ENCODE measurements around the gene EXOC3L4. TPM values are rescaled to one million over a fixed set of nuclear protein-coding genes. Genes with fewer than 3 reads are reported as not detected.

The EXOC3L4 gene
- total RNA-seq, 1 donor = not detected

DNA sequence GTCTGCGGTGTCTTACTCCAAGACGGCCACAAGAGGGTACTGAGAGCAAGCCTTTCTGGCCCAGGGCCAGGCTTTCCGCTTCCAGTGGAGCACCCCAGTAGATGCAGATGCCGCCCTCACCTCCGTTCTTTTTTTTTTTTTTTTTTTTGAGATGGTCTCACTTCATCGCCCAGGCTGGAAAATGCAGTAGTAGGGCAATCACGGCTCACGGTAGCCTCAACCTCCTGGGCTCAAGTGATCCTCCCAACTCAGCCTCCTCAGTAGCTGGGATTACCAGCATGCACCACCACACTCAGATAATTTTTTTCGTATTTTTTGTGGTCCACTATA is 16.1 kb upstream of the EXOC3L4 start:
- DNase-seq (ENCODE audit: low read depth) = peak; percentile 79
- TF ChIP-seq, protein P1, sequence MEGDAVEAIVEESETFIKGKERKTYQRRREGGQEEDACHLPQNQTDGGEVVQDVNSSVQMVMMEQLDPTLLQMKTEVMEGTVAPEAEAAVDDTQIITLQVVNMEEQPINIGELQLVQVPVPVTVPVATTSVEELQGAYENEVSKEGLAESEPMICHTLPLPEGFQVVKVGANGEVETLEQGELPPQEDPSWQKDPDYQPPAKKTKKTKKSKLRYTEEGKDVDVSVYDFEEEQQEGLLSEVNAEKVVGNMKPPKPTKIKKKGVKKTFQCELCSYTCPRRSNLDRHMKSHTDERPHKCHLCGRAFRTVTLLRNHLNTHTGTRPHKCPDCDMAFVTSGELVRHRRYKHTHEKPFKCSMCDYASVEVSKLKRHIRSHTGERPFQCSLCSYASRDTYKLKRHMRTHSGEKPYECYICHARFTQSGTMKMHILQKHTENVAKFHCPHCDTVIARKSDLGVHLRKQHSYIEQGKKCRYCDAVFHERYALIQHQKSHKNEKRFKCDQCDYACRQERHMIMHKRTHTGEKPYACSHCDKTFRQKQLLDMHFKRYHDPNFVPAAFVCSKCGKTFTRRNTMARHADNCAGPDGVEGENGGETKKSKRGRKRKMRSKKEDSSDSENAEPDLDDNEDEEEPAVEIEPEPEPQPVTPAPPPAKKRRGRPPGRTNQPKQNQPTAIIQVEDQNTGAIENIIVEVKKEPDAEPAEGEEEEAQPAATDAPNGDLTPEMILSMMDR (IDR thresholded peaks at IDR 0.05; ENCODE audit: insufficient read depth, low read length) = peak; percentile 90
- H3K4me3 ChIP-seq (ENCODE audit: low read depth, low read length) = no peak overlapping the region

DNA sequence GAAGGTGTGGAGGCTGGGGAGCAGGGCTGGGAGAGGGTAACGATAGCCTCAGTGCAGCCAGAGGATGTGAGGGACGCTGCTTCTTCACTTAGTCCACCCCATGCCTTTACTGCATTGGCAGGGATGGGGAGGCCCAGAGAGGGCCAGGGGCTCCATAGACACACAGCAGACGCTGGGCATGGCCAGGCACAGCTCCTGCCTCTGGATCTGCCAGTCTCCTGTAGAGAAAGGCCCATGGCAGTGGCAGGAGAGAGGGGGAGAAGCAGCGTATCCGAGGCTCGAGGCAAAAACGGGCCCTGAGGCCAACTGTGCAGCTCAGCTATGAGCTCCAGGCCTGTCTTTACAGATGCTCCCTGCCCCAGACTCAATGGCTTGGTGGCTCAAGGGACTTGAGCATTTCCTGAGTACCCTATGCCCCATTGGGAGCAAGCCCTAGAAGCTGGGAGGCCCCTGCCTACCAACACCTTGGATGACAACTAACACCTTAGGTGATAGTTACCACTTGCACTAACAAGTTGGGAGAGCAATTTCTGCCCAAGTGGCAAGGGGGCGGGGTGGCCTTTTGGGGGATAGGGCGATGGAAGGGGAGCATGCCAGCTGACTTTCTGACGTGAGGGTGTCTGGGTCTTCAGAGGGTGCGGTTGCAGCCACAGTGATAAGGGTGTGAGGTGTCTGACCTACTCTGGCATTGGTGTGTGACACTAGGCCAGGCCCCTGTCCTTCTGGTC is 15.5 kb upstream of the EXOC3L4 start:
- no peak overlapping the region for H3K4me3 ChIP-seq (ENCODE audit: low read depth, low read length)
- no peak for DNase-seq (ENCODE audit: low read depth)
- TF ChIP-seq, protein P1 (IDR thresholded peaks at IDR 0.05; ENCODE audit: insufficient read depth, low read length) = no peak

DNA sequence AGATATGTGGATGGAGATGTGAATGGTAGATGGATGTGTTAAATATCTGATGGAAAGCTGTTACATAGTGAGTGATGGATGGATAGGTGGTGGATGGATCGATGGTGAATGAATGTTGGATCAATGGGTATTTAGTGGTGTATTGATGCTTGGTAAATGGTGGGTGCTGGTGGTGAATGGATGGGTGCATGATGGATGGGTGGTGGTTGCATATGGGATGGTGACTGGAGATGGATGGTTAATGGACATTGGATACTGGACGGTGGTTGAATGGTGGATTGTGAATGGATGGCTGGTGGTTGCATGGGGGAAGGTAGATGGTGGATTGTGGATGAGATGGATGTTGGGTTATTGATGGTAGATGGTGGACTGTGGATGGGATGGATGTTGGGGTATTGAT is 12.6 kb upstream of the EXOC3L4 start:
- TF ChIP-seq, protein P1 (IDR thresholded peaks at IDR 0.05; ENCODE audit: insufficient read depth, low read length) = no peak
- H3K4me3 ChIP-seq (ENCODE audit: low read depth, low read length) = no peak overlapping the region
- no peak for DNase-seq (ENCODE audit: low read depth)

DNA sequence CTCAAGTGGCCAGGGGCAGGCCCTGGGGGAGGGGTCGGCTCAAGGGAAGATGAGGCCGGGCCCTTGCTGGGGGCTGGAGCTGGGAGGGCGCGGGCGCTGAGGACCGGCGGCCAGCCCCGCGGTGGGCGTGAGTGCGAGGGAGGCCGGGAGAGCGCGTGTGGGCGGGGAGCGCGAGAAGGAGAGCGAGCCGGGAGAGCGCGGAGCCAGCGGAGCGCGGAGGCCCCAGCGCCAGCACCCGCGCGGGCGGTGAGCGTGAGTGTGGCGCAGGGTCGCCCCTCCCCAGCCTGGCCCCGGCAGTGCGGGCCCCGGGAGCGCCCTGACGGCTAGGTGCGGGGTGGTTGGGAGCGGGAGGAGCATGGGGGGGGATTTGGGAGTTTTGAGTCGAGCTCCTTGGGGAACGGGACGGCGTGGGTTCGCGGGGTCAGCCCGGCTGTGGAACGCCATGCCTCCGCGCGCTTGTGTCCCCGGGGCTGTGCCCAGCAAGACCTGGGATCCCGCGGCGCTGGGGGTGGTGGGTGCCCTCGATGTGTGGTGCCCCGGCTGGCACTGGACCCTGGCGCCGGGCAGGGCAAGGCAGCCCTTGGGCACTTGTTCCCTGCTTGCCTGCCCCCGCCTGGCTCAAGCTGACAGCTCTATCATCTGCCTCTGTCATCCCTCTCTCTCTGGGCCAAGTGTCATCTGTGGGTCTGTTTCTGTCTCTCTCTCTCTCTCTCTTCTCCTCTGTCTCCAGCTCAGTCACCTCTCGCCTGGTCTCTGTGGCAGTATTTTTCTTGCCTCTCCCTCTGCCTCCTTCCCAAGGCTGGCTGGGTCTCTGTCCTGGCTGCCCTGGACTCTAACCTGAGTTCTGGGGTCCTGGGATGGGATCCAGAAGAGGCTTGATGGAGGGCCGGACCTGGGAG is 10.3 kb upstream of the EXOC3L4 start, which contains the start of gene LBHD2:
TSS of gene LBHD2 (plus strand) at position 190 of the 899 bp plus-strand sequence. CDS start 1,803 bp downstream, outside the sequence.
- peak; percentile 19 for DNase-seq (ENCODE audit: low read depth)
- H3K4me3 ChIP-seq (ENCODE audit: low read depth, low read length) = peak within 1 kb of the TSS; percentile 25
- TF ChIP-seq, protein P1 (IDR thresholded peaks at IDR 0.05; ENCODE audit: insufficient read depth, low read length) = no peak

DNA sequence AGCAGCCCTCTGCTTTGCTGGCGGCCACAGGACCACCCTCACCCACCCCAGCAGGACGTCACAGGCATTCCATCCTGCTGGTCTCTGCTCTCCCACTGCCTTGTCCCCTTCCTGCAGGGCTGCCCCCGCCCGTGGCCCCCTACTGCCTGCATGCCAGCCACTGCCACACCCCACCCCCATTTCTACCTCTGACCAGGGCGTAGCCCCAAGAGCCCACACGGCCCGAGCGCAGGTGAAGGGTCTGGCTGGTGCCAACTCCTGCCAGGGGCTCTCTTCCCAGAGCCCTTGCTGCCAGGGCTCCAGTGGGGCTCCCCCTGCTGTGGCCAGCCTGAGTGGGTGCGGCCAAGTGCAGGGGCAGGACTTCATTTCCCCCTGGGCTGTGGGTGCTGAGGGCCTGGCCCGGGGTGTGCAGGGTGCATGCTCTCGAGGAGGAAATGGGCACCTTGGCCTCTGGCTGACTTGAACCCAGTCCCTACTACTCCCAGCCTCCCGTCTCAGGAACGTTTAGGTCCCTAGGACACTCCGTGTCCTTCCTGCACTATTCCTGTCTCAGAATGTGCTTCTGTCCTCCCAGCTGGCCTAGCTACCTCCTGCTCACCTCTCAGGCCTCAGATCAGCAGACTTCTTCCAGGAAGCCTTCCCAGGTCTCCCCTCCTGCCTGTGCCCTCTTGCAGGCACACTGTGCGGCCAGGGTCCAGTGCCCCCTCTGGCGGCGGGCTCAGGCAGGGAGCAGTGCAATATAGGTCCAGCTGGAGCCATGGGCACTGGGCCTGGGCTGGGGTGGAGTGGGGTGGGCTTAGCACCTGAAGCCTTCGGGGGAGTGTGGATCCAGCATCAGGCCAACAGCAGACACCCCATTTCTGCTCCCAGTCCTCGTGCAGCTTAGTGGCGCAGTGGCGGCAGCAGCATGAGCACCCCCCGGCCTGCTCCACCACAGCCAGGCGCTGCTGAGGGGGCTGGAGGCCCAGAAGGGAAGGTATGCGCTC is 9.1 kb upstream of the EXOC3L4 start:
- H3K4me3 ChIP-seq (ENCODE audit: low read depth, low read length) = no peak overlapping the region
- no peak for DNase-seq (ENCODE audit: low read depth)
- TF ChIP-seq, protein P1 (IDR thresholded peaks at IDR 0.05; ENCODE audit: insufficient read depth, low read length) = peak; percentile 26

DNA sequence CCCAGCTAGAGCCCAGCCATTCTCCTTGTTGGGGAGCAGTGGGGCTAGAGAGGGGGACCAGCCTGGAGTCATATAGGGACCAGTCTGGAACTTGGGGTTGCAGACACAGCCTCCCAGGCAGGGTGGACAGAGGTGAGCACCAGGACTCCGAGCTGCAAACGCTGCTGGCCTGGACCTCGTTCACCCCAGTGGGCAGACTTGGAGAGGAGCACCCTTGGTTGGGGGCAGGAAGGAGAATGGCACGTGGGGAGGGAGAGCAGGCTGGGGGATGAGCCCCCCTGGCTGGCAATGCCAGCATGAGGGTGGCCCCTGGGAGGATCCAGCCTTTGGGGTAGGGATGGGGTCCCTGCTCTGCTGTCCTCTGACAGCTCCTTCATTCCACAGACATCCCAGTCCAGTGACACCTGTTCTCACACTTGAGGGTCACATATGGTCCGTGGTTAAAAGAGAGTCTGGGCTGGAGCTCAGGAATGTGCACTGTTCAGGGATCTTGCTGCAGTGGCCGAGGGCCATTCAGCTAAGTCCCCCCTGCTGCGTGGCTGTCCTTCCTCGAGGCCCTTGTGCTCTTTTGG is 7.7 kb upstream of the EXOC3L4 start:
- TF ChIP-seq, protein P1 (IDR thresholded peaks at IDR 0.05; ENCODE audit: insufficient read depth, low read length) = no peak
- no peak overlapping the region for H3K4me3 ChIP-seq (ENCODE audit: low read depth, low read length)
- DNase-seq (ENCODE audit: low read depth) = no peak
